A172 (cell line): ENCODE results near the gene TTC34. TPM values are rescaled to one million over a fixed set of nuclear protein-coding genes. Genes with fewer than 3 reads are reported as not detected.

Experiments
- DNase-seq: peaks from one replicate; pipeline ENCODE4 v3.0.0-alpha.2; 2015; ENCODE audit warnings: low spot score
- total RNA-seq: library from RNA; depleted of rRNA; stranded (reverse); fragments of >200 nt; shearing (Covaris generic); gene quantifications from 2 replicates; pipeline ENCODE4 v1.2.3, GENCODE V29; 2014

The TTC34 gene
- total RNA-seq, 1 experiment from 2014 or later, result not detected

- DNase-seq, result no peak
These were observed 13.1 kb upstream of the TTC34 start for GRCh38 chr1:2814511-2815075.

DNA sequence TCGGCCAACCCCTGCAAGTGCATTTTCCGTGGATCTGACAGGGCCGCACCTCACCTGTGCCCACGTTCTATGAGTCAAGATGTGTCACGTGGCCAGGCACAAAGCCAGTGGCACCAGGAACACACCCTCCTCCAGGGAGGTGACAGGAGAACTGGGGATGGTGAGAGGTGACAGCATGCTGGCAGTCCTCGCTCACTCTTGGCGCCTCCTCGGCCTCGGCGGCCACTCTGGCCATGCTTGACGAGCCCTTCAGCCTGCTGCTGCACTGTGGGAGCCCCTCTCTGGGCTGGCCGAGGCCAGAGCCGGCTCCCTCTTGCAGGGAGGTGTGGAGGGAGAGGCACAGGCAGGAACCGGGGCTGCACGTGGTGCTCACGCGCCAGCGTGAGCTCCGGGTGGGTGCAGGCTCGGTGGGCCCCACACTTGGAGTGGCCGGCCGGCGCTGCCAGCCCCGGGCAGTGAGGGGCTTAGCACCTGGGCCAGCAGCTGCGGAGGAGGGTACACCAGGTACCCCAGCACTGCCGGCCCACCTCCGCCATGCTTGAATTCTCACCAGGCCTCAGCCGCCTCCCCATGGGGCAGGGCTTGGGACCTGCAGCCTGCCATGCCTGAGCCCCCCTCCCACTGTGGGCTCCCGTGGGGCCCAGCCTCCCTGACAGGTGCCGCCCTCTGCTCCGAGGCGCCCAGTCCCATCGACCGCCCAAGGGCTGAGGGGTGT lies 11.6 kb upstream of the TTC34 start:
- no peak for DNase-seq

GRCh38 chr1:2812136-2812535 lies 10.6 kb upstream of the TTC34 start:
- DNase-seq, result no peak

- DNase-seq, result no peak
These were observed 10.0 kb upstream of the TTC34 start for GRCh38 chr1:2811533-2811918.

DNA sequence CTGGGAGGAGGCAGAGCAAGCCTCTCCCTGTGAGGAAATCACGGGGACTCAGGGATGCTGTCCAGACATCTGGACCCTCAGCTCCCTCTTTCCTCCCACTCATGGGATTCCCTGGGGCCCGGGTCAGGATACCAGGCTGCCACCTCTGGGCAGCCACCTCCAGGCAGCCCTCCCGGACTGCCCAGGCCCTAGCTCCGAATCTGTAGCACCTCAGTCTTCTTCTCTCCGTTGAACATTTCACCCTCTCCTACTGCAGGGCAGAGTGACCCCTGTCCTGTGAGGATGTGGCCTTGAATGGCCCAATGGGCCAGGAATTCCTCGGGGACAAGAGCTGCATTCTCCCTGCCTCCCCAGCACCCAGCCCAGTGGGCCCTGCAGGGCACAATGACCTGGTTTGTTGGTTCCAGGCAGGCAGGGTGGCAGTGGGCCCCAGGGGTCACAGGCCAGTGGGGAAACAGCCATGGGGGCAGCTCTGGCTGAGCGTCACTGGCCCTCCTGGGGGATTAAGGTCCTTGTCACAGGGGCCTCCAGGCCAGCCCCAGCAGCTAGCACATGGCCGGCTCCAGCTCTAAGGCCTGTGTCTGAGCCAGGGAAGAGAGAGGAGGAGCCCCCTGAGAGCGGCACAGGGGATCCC lies 9.5 kb upstream of the TTC34 start:
- DNase-seq, result no peak

DNA sequence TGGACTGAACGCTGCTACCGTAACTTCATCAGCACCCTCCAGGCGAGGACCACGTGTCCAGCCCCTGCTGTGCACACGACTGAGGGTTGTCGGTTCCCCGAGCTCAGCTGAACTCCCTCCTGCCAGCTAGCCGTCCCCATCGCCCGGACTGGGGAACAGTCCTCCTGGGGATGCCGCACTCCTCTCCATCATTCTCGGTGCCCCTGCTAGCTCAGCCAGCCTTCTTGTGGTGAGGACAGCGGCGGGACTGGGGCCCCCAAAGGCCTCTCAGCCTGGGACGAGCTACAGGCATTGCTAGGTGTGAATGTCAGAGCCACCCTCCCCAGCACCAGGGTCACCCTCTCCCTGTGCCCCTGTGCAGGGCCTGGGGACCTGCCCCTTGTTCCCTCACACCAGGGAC lies 8.8 kb upstream of the TTC34 start:
- no peak for DNase-seq

GRCh38 chr1:2809656-2810055 lies 8.2 kb upstream of the TTC34 start:
- no peak for DNase-seq

DNA sequence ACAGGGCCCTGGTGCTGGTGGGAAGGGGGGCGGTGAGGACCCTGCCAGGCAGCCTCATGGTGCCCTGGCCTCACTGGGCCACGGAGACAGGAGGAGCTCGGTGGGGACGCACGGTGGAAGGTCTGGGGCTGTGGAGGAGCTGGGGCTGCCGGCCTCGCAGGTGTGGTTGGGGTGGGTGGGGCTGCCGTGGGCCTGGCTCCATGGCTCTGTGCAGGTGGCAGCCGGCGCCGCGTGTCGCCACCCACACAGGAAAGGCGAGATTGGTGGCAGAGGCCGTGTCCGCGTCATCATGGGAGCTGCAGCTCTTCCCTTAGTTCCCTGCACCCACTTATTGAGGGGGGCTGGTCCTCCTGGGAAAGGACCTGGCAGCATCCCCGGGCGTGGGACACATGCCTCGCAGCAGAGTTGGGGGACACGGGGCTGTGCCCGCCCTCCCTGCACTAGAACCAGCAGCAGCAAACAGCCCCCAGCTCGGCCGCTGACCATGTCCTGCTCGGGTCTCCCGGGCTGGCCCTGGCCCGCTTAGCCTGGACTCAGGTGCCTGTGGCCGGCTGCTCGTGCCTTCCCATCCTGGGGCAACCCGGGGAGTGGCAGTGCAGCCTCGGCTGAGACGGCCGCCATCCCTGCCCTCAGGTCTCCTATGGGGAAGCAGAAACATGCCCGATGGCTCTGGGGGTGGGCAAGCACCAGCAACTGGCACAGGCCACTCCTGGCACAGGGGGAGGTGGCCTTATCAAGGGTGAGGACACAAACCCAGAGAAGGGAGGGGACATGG lies 7.5 kb upstream of the TTC34 start:
- DNase-seq, result no peak

DNA sequence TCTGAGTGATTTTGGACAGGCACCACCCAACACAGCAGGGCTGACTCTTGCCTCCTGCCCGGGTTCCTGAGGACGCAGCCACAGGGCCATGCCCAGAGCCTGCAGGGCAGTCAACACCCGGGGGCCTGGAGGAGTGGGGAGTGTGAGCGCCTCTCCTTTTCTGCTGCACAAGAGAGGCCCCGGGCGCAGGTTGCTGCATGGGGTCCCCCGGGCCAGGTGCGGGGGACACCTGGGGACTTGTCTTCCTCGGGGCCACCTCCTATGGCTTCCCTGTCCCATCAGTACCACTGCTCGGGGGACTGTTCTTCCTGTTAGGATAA lies 6.9 kb upstream of the TTC34 start:
- DNase-seq, result no peak

DNA sequence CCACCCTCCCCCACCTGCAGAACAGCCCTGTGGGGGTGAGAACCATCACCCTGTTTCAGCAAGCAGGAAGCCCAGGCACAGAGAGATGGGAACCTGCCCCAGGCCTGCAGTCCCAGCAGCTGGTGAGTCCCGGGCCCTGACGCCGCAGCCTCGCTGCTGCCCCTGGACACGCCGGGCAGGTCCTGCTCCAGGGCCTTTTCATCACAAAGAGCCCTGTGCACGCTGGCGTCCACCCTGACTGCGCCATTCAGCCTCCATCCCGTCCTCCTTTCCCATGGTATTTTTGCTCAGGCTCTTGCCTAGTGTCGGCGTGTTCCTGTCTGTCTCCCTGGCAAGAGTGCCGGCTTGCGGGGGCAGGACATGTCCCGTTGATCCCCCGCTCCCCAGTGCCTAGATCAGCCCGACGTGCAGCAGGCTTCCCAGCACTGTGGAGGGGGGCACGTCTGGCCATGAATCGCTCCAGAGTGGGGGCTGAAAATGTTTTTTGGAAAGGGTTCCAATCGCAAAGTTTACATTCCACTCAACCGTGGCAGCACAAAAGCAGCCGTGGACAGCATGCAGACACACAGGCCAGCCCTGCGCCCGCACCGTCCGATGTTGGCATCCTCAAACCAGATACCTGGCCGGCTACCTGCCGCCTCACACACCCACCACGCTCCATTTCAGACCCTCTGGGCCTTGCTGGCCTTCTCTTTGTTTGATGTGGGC lies 6.3 kb upstream of the TTC34 start:
- DNase-seq, result no peak

DNA sequence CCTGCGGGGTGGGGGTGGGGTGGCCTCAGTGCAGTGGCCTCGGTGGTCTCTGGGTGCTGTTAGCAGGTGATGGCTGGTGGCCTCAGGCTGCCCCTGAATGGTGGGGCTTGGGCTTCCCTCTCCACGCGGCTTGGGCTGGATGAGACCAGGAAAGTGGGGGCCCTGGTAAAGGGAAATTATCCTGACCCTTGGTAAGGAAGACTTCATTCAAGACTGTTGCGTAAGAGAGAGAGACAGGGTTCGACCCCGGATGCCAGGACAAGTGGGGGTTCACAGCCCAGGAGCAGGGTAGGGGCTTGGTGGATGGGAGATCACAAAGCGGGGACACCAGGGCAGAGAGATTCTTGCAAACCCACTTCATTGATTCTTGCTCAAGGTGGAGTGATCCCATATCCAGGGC lies 5.5 kb upstream of the TTC34 start:
- no peak for DNase-seq

DNA sequence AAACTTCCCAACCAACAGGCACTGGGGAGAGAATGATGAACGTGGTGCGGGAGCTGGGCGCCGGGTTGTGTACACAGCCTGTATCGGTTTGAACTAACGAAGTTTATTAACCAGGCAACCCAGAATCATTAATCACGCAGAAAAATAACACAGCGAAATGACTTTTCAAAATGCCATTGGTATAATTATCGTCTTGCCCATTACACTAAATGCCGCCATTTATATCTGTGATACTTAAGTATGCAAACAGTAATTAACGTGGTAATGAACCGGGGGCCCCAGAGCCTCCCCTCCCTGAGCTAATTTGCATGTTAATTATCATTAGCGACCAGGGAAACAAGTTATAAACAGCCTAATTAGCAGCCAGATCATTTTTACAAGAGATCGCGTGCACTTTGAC lies 5.1 kb upstream of the TTC34 start:
- DNase-seq, result no peak

- no peak for DNase-seq
These were observed 4.4 kb upstream of the TTC34 start for GRCh38 chr1:2805801-2806430.

- no peak for DNase-seq
These were observed 3.3 kb upstream of the TTC34 start for GRCh38 chr1:2804628-2805351.

GRCh38 chr1:2803931-2804627 lies 2.6 kb upstream of the TTC34 start:
- DNase-seq, result no peak

- DNase-seq, result no peak
These were observed 1.8 kb upstream of the TTC34 start for GRCh38 chr1:2803086-2803930.

DNA sequence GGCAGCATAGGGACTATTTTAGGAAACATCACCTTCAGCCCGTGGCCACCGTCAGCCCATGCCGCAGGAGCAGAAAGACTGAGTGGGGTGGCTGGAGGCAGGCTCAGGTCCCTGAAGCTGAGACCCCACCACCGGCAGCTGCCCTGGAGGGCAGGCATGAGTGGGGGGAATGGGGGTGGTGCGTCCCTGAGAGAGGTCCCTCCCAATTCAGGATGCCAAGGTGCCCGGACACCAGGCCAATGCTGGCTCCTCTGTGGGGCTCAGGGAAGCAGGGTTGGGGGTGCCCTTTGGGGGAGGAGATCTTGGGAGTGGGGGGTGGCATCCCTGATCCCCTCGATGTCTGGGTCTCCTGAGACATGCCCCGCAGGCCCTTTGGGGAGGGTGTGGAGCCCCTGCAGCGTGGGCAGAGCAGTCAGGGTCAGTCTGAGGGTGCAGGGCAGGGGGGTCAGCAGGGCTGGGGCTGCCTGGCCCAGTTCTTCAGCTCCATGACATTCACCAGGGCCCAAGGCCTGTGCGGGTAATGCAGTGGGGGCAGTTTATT lies 998 bp upstream of the TTC34 start:
- no peak for DNase-seq

DNA sequence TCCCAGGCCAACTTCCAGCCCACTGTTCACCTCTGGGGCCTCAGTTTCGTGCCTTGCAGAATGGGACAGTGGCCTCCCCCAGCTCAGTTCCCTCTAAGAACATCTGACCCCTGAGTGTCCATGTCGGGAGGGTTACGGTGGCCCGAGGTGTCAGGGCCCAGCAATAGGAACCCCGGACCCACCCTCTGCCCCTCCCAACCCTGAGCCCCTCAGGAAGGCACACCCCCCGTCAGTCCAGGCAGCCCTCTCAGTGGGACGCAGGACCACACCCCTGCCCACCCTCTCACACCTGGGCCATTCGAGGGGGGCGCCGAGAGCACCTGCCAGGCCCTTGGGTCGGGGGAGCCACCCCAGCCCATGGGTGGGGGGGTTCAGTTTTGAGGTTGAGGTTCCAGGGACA lies 447 bp downstream of the TTC34 start:
- no peak for DNase-seq

DNA sequence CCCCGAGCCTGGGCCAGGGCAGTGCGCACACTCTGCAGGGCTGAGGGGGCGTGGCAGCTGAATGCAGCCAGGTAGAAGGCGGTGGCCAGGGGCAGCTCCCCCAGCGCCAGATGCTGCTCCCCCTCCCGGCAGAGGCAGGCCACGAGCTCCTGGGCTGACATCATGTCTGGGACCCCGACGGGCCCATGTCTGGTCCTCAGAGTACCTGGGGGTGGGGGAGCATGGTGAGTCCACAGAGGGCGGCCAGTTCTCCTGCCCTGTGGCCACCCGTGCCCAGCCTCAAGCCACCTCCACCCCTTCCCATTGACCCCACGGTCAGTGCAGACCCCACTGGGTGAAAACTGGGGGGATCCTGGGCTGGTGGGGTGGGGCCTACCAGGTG lies 838 bp downstream of the TTC34 start:
- no peak for DNase-seq
